Fibroblast of villous mesenchyme (primary cell): ENCODE measurements around the gene PER1. TPM values are rescaled to one million over a fixed set of nuclear protein-coding genes. Genes with fewer than 3 reads are reported as not detected.
"Not testable (repeated sequence)": the region's sequence is repeated elsewhere in the genome, so short reads cannot be mapped to it uniquely, and the experiment has no call there.

Experiments
- DNase-seq: peaks from one replicate; pipeline ENCODE4 v3.0.0-alpha.2; 2010; ENCODE audit warnings: low read depth
- H3K4me3 ChIP-seq: 2 replicates; pipeline ENCODE4 v1.5.1; 2011; ENCODE audit warnings: low read depth, mild to moderate bottlenecking, low read length
- CTCF ChIP-seq: IDR thresholded peaks from 2 replicates; pipeline ENCODE4 v1.5.1; 2012; ENCODE audit warnings: low read depth, mild to moderate bottlenecking, low read length; ENCODE audit not compliant: insufficient read depth
- total RNA-seq: library from RNA; depleted of rRNA; stranded (reverse); fragments of >200 nt; gene quantifications from 2 replicates; pipeline ENCODE4 v1.2.3, GENCODE V29; 2012

PER1 gene
- total RNA-seq, 1 donor: 12.5 TPM

- peak; percentile 20 for TF ChIP-seq CTCF
- H3K4me3 ChIP-seq: no peak overlapping the region
- DNase-seq: no peak
Observed at GRCh38 chr17:8110456-8110804, 41.8 kb downstream of the PER1 start.

- peak; percentile 26 for DNase-seq
- H3K4me3 ChIP-seq: peak overlapping the region; percentile 29
Observed at GRCh38 chr17:8109661-8110455, 42.3 kb downstream of the PER1 start.

GRCh38 chr17:8108972-8109660 lies 43.1 kb downstream of the PER1 start:
- TF ChIP-seq CTCF: no peak
- DNase-seq: no peak
- H3K4me3 ChIP-seq: no peak overlapping the region

More at GRCh38 chr17:8109661-8110455, 42.3 kb downstream of the PER1 start:
- TF ChIP-seq CTCF: peak; percentile 73

- DNase-seq: not testable (repeated sequence)
Observed at GRCh38 chr17:8106980-8107379, 45.2 kb downstream of the PER1 start.

GRCh38 chr17:8105957-8106398 lies 46.2 kb downstream of the PER1 start:
- peak; percentile 44 for DNase-seq
- no peak overlapping the region for H3K4me3 ChIP-seq
- TF ChIP-seq CTCF: no peak

More at GRCh38 chr17:8106980-8107379, 45.2 kb downstream of the PER1 start:
- not testable (repeated sequence) for H3K4me3 ChIP-seq

- no peak for TF ChIP-seq CTCF
- DNase-seq: no peak
- no peak overlapping the region for H3K4me3 ChIP-seq
Observed at GRCh38 chr17:8104911-8105310, 47.3 kb downstream of the PER1 start.

GRCh38 chr17:8103549-8103948 lies 48.7 kb downstream of the PER1 start:
- no peak for DNase-seq
- TF ChIP-seq CTCF: no peak
- H3K4me3 ChIP-seq: no peak overlapping the region
